Ectodermal cell (in vitro differentiated cells): Measurements from ENCODE around the gene SCAMP5.

Source experiments
- H3K27ac ChIP-seq: 2 replicates; pipeline ENCODE4 v1.7.0; 2013; ENCODE audit warnings: mild to moderate bottlenecking, low read depth, low read length; ENCODE audit not compliant: insufficient read depth, poor library complexity, severe bottlenecking
- H3K27me3 ChIP-seq: 2 replicates; pipeline ENCODE4 v1.7.0; 2013; ENCODE audit warnings: mild to moderate bottlenecking, low read length; ENCODE audit not compliant: insufficient read depth, control insufficient read depth, poor library complexity, severe bottlenecking
- H3K36me3 ChIP-seq: one replicate; pipeline ENCODE4 v1.7.0; 2013; ENCODE audit warnings: low read length; ENCODE audit not compliant: control insufficient read depth, insufficient read depth
- H3K4me1 ChIP-seq: one replicate; pipeline ENCODE4 v1.7.0; 2013; ENCODE audit warnings: low read length; ENCODE audit not compliant: control insufficient read depth, insufficient read depth
- H3K4me3 ChIP-seq: 2 replicates; pipeline ENCODE4 v1.7.0; 2013; ENCODE audit warnings: low read depth, low read length, control low read depth; ENCODE audit not compliant: insufficient read depth
- H3K9me3 ChIP-seq: 2 replicates; pipeline ENCODE4 v1.7.0; 2013; ENCODE audit warnings: mild to moderate bottlenecking, low read length, moderate library complexity; ENCODE audit not compliant: control insufficient read depth
- WGBS, 2 experiments: methylation state at CpG; one replicate each; pipeline ENCODE4 v1.1.7; 2013; ENCODE audit warnings: missing lambda C conversion rate in 2 of 2; 5-methylcytosine and 5-hydroxymethylcytosine counted together

SCAMP5 gene

DNA sequence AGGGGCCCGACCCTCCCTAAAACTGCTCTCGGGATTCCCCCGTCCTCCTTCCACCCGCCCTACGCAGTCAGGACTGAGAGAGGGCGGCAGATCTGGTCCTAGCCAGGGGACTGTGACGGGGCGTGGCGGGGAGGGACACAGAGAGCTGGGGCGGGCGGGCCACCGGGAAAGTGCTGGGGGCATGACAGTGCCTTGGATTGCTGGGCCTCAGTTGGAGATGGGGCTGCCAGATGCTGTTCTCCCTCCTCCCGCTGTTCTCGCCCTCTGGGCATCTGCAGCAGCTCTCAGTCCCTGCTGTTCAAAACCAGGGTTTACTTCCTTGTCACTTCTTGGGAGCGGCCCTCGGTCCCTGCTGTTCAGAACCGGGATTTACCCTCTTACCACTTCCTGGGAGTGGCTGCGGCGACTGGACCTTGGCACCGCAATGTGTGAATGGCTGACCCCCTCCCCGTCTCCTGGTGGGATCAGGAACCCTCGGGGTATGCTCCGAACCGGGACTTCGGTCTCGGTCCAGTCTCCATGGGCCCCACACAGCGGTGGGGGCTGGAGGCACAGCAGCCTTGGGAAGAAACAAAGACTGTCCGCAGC is 36.9 kb upstream of the SCAMP5 start:
- H3K4me3 ChIP-seq: peak overlapping the region; percentile 33
- H3K36me3 ChIP-seq: no peaks in the 10 kb centered on the region
- no peaks in the 10 kb centered on the region for H3K9me3 ChIP-seq
- H3K4me1 ChIP-seq: peaks cover 24% of the 10 kb centered on the region
- H3K27ac ChIP-seq: no peak overlapping the region
- peaks cover 72% of the 10 kb centered on the region for H3K27me3 ChIP-seq
- WGBS, 2 experiments: 1% methylated on average over 28 of the region's 28 CpGs

DNA sequence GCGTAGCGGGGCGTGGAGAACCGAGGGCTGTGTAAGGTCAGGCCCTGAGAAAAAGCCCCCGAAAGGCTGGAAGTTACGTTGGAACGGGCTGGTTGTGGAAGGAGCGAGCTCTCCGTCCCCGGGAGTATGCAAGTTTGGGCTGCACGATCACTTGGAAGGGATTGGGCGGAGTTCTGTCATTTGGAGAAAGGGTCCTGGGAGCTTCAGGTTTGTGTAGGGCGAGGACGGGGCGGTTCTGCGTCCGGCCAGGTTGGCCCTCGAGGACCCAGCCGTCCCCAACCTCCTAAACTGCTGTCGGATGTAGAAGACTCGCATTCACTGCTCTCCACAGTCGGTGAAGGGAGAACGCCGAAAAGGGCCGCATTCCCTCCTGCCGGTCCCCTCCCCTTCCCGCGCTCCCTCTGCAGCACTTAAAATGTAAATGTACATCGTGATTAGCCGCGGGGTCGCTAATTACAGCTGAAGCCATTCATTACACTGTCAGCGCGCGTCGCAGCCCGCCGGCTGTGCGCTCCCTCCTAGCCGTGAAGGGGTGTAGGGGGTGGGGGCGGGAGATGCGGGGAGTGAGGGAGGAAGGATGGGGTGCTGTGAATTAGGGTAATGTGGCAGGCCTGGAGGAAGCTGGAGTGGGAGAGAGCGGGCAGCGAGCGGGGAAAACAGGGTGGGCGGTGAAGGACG is 36.3 kb upstream of the SCAMP5 start:
- H3K36me3 ChIP-seq: no peaks in the 10 kb centered on the region
- 1 to 2% methylated on average over 47 of the region's 47 CpGs for WGBS, 2 experiments
- peak overlapping the region; percentile 33 for H3K4me3 ChIP-seq
- peaks cover 72% of the 10 kb centered on the region for H3K27me3 ChIP-seq
- H3K4me1 ChIP-seq: peaks cover 24% of the 10 kb centered on the region
- no peak overlapping the region for H3K27ac ChIP-seq
- H3K9me3 ChIP-seq: no peaks in the 10 kb centered on the region

DNA sequence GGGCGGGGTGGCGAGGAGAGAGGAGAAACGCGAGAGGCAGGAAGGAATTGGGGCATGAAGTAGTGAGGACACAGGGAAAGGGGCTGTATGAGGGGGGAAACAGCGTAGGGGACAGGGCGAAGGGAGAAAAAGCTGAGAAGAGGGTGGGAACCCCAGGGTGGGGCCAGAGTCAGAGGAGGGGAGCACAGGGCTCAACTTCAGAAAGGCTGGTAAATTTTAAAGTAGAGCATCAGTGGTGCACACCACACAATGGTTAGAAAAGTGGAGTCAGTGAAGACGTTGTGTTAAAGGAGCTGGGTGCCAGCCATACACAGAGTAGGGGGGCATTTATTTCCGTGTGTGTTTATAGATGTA is 35.8 kb upstream of the SCAMP5 start:
- Histone ChIP-seq H3K4me1 (peaks cover 21% of the 10 kb centered on the region), H3K9me3 (no peaks in the 10 kb centered on the region), H3K36me3 (no peaks in the 10 kb centered on the region), H3K27ac (no peak overlapping the region), H3K27me3 (peaks cover 70% of the 10 kb centered on the region), H3K4me3 (peak overlapping the region; percentile 33)
- 13% methylated on average over 7 to 8 of the region's 8 CpGs for WGBS, 2 experiments

DNA sequence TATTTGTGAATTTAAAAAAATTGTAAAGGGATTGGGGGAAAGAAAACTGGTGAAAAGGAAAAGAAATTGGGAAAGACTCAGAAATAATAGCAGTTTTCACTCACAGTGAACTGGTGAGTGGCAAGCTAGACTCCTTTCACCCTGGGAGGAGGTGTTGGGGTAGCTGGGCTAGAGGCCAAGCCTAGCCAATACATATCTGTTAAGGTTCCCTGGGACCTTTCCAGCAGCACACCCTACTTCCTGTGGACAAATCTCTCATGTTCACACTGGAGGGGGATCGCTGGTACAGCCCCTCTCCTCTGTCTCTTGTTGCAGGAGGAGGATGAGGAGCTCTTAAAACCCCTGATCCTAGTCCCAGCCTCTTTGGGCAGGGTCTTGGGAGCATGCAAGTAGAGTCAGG is 35.1 kb upstream of the SCAMP5 start:
- H3K27ac ChIP-seq: no peak overlapping the region
- peaks cover 63% of the 10 kb centered on the region for H3K27me3 ChIP-seq
- H3K9me3 ChIP-seq: no peaks in the 10 kb centered on the region
- 86 to 100% methylated on average over 1 of the region's 1 CpG for WGBS, 2 experiments
- peaks cover 14% of the 10 kb centered on the region for H3K4me1 ChIP-seq
- H3K4me3 ChIP-seq: no peak overlapping the region
- no peaks in the 10 kb centered on the region for H3K36me3 ChIP-seq

DNA sequence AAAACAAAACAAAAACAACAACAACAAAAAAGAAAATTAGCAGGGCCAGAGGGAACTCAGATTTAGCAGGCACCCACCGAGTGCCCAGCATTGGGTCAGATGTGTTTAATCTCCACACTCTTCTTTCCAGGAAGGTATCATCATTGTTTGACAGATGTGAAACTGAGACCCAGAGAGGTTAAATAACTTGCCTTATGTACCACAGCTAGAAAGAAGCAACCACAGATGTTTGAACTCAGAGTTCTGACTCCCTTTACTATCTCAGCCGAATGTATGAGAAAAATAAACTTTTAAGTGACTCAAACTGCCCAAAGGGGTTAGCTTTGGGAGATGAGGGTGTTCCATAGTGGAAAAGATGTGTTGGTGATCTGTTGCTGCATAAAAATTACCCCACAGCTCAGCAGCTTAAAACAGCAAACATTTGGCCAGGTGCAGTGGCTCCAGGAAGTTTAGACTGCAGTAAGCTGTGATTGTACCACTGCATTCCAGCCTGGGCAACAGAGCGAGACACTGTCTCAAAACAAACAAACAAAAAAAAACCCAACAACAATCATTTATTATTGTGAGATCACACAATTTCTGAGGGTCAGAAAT is 34.3 kb upstream of the SCAMP5 start:
- Histone ChIP-seq H3K4me1 (peaks cover 7% of the 10 kb centered on the region), H3K9me3 (no peaks in the 10 kb centered on the region), H3K4me3 (no peak overlapping the region), H3K36me3 (no peaks in the 10 kb centered on the region), H3K27ac (no peak overlapping the region), H3K27me3 (peaks cover 55% of the 10 kb centered on the region)
- WGBS, 2 experiments: 89 to 93% methylated on average over 2 to 3 of the region's 3 CpGs

DNA sequence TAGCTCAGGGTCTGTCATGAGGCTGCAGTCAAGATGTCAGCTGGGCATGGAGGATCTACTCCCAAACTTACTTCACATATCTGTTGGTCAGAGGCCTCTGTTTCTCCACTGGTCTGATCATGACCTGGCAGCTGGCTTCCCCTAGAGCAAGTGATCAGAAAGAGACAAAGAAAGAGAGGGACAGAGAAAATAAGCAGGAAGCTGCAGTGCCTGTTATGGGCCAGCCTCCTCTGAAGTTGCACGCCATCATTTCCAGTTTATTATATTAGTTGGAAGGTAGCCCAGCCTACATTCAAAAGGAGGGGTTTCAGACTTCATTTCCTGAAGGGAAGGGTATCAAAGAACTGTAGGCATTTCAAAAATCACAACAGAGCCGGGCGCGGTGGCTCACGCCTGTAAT is 33.7 kb upstream of the SCAMP5 start:
- 90 to 94% methylated on average over 5 of the region's 5 CpGs for WGBS, 2 experiments
- H3K4me3 ChIP-seq: no peak overlapping the region
- no peaks in the 10 kb centered on the region for H3K9me3 ChIP-seq
- H3K27me3 ChIP-seq: peaks cover 49% of the 10 kb centered on the region
- peaks cover 7% of the 10 kb centered on the region for H3K4me1 ChIP-seq
- no peaks in the 10 kb centered on the region for H3K36me3 ChIP-seq
- H3K27ac ChIP-seq: no peak overlapping the region

DNA sequence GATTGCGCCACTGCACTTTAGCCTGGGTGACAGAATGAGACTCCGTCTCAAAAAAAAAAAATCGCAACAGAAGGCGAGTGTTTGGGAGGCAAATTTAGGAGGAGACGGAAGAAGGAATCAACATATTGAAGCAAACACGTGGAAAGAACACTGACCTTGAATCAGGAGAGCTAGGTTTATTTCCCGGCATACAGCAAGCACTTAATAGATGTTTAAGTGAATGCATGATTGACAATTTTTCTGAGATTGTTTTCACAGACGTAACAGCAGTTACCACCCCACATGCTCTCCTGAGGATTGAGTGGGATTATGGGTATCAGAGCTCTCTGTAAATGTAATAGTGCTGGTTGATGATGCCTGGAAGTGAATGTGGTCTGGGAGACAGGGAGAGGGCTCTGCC is 33.1 kb upstream of the SCAMP5 start:
- Histone ChIP-seq H3K9me3 (no peaks in the 10 kb centered on the region), H3K4me3 (no peak overlapping the region), H3K27ac (no peak overlapping the region), H3K27me3 (peaks cover 43% of the 10 kb centered on the region), H3K4me1 (peaks cover 7% of the 10 kb centered on the region), H3K36me3 (no peaks in the 10 kb centered on the region)
- WGBS, 2 experiments: 90 to 91% methylated on average over 8 of the region's 8 CpGs

DNA sequence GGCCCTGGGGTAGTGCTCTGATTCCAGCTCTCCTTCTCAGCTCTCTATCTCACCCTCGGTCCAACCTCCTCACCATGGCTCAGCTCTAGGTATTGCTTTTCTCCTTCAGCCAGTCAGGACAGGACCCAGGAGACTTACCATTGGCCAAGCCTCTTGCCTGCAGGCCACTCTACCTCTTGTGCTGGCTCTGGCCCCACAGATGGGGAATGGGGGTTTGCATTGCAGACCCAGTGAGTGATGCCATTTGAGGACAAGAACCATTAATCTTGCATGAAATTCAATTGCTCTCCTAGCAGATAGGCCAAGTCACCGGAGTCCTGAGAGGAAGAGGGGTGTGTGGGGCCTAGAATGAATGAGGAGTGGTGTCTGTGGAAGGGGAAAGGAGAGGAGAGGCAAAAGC is 32.7 kb upstream of the SCAMP5 start:
- WGBS, 2 experiments: 64 to 71% methylated on average over 2 of the region's 2 CpGs
- Histone ChIP-seq H3K27me3 (peaks cover 39% of the 10 kb centered on the region), H3K4me1 (peaks cover 7% of the 10 kb centered on the region), H3K9me3 (no peaks in the 10 kb centered on the region), H3K27ac (no peak overlapping the region), H3K36me3 (no peaks in the 10 kb centered on the region), H3K4me3 (no peak overlapping the region)

DNA sequence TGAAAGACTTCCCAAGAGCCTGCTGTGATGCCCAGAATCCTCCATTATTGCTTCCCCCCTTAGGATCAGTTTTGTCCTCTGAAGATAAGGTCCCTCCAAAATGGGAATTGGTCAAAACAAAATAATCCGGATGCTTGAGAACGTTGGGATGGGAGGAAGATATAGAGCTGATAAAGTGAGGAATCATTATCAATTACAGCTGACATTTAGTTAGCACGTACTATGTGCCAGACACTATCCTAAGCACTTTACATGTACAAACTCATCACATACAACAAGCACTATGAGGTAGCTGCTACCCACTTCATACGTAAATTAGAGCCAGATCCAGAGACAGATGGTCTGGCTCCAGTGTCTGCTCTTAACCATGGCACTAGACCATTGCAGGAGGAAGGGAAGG is 32.1 kb upstream of the SCAMP5 start:
- H3K36me3 ChIP-seq: no peaks in the 10 kb centered on the region
- H3K27me3 ChIP-seq: peaks cover 34% of the 10 kb centered on the region
- peaks cover 7% of the 10 kb centered on the region for H3K4me1 ChIP-seq
- H3K4me3 ChIP-seq: no peak overlapping the region
- WGBS, 2 experiments: 91 to 95% methylated on average over 4 of the region's 4 CpGs
- no peak overlapping the region for H3K27ac ChIP-seq
- H3K9me3 ChIP-seq: no peaks in the 10 kb centered on the region

DNA sequence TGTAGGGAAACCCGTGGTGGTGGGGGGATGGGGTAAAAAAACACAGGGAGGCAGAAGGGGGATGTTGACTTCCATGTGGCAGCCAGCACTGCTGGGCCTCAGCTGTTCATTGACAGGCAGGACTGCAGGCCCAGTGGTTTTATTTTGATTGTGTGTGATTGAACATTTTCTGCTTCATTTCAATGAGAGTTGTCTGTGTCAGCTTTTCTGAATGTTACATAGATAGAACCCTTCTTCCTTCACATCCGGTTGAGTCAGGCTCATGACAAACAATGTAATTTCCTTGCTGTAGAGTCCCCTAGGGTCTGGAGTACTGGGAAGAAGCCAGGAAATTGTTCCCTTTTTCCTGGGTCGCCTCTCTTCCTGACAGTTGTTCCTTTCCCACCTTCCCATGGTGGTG is 30.6 kb upstream of the SCAMP5 start:
- Histone ChIP-seq H3K4me3 (no peak overlapping the region), H3K9me3 (no peaks in the 10 kb centered on the region), H3K36me3 (no peaks in the 10 kb centered on the region), H3K27ac (no peak overlapping the region), H3K27me3 (peaks cover 18% of the 10 kb centered on the region), H3K4me1 (no peaks in the 10 kb centered on the region)
- 38 to 46% methylated on average over 3 of the region's 3 CpGs for WGBS, 2 experiments
